GM21390 (cell line): ENCODE measurements around the gene ZNF490.

Source experiments
- ATAC-seq: cut with Tn5 transposase; IDR thresholded peaks from one replicate; pipeline ENCODE4 v1.9.1; 2021; ENCODE audit not compliant: unreplicated experiment

ZNF490 gene

DNA sequence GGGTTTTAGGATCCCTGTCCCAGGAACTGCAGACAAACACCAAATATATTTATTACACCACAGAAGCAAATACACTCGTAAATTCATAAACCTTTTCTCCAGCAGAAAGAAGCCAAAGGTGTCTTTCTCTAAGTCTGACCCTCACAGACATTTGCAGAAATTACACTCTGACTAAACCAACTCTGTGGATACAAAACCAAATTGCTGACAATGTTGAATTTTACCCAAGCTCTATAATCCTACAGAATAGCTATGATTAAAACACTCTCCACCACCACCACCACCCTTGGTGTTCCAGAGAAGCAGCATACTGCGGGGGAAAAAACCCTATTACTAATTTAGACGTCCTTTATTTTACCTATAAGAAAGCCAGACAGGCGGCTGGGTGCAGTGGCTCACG is 64.5 kb downstream of the ZNF490 start:
- no peak for ATAC-seq

- ATAC-seq = no peak
Observed at GRCh38 chr19:12545267-12545666, 65.3 kb downstream of the ZNF490 start.

GRCh38 chr19:12544401-12544876 is 66.2 kb downstream of the ZNF490 start:
- no peak for ATAC-seq

- no peak for ATAC-seq
Observed at GRCh38 chr19:12543855-12544254, 66.8 kb downstream of the ZNF490 start.
